GM12892 (cell line): ENCODE results near the gene ITIH4.

ENCODE experiments used
- POLR2A ChIP-seq: IDR thresholded peaks from 2 replicates; pipeline ENCODE4 v1.6.1; 2011; ENCODE audit warnings: low read depth, low read length, control low read depth
- POLR2AphosphoS5 ChIP-seq: IDR thresholded peaks from 2 replicates; pipeline ENCODE4 v1.6.1; 2011; ENCODE audit warnings: low read depth, low read length, control low read depth
- TAF1 ChIP-seq: IDR thresholded peaks from 2 replicates; pipeline ENCODE4 v1.6.1; 2011; ENCODE audit warnings: low read depth, mild to moderate bottlenecking, control low read depth, low read length, borderline replicate concordance

GRCh38 chr3:52874160-52874701 lies 43.8 kb upstream of the ITIH4 start:
- TF ChIP-seq TAF1 (no peak), POLR2AphosphoS5 (no peak), POLR2A (no peak)
